GM21390 (cell line): ENCODE measurements around the gene LRRK2.
"Not testable (repeated sequence)": the region's sequence is repeated elsewhere in the genome, so short reads cannot be mapped to it uniquely, and the experiment has no call there.

Source experiments
- ATAC-seq: cut with Tn5 transposase; IDR thresholded peaks from one replicate; pipeline ENCODE4 v1.9.1; 2021; ENCODE audit not compliant: unreplicated experiment

The LRRK2 gene

DNA sequence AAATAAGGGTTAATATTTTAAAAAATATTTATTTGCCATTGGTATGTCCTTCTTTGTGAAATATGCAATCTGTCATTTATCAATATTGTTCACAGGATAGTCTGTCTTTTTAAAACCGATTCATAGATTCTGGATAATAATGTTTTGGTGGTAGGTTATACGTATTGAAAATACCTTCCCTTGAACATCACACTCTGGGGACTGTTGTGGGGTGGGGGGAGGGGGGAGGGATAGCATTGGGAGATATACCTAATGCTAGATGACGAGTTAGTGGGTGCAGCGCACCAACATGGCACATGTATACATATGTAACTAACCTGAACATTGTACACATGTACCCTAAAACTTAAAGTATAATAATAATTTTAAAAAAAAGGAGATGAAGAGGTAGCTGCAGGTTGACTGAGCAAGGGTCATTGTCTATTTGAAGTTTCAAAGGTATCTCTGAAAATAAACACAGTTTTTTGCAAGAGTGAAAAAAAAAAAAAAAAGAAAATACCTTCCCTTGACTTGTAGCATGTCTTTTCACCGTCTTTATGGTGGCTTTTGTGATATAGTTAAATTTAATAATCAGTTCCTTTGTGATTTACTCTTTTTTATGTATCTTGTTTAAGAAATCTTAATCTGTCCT, 19.8 kb downstream of the LRRK2 start:
- not testable (repeated sequence) for ATAC-seq

DNA sequence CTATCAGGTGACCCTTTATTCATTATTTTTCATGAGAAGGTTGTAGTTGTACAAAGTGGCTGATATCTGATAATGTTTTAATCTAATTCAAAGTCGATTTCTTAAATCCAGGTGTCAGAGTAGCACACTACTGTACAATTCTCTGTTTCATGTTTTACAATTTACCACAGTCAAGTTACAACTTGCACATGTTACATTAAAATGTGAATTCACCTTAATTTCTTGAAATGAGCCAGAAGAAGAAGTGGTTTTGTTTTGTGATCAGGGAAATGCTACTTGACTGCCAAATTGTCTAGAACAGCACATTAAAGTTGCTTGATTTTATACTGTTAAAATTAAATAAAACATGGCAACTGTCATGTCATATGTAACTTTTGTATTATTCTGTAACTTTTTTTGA, 23.2 kb downstream of the LRRK2 start:
- ATAC-seq: no peak

DNA sequence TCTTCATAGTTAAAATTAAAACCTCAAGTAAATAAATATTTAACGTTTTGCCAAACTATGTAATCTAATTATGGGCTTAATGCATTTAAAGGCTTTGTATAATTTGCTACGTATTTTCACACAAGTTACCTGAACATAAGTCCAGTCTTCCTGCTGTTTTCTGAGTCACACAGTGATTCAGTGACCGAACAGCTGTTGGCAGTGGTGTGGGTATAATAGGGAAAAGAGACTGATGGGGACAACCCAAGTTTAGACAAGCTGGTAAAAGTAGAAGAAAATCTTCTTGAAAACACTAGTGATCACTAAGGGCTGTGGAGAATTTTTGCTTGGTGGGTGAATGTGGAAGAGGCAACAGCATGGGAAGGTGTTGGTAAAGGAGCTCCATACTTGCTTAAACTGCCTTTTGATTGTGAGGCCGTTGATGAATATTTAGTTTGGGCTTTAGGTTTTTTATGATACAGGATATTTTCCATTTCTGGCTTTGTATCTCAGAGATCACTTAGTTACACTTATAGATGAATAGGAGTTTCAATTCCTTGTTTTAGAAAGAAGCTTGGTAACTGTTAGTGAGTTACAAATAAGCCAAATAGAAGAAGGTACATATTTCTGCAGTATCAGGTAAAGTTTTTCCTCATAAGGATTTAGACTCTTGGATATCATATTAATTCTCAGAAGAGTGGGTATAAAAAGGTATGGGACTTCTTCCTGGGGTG, 23.9 kb downstream of the LRRK2 start:
- ATAC-seq: peak; percentile 90

DNA sequence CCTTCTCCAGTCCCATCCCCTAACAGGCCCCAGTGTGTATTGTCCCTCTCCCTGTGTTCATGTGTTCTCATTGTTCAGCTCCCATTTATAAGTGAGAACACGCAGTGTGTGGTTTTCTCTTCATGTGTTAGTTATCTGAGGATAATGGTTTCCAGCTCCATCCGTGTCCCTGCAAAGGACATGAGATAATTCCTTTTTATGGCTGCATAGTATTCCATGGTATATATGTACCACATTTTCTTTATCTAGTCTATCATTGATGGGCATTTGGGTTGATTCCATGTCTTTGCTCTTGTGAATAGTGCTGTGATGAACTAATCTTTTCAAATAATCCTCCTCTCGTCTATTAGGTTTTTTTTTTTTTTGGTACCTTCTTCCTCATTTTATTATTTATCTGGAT, 25.9 kb downstream of the LRRK2 start:
- ATAC-seq: not testable (repeated sequence)

DNA sequence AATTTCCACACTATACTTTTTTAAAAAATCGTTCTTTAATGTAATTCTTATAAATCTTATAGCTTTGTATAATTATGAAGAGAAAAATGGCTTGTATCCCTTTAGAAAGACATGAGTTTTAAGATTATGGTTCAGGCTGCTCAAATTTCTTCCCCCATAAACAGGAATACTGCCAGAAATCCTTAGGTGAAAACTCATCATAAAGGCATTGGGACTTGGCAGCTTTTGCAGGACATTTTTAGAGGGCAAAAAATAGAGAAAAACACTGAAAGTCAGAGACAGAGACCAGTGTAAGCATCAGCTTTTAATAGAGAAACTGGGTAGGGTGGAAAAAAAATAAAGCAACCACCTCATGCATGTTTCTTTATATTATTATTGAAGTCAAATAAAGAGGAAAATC, 29.1 kb downstream of the LRRK2 start:
- ATAC-seq: no peak

DNA sequence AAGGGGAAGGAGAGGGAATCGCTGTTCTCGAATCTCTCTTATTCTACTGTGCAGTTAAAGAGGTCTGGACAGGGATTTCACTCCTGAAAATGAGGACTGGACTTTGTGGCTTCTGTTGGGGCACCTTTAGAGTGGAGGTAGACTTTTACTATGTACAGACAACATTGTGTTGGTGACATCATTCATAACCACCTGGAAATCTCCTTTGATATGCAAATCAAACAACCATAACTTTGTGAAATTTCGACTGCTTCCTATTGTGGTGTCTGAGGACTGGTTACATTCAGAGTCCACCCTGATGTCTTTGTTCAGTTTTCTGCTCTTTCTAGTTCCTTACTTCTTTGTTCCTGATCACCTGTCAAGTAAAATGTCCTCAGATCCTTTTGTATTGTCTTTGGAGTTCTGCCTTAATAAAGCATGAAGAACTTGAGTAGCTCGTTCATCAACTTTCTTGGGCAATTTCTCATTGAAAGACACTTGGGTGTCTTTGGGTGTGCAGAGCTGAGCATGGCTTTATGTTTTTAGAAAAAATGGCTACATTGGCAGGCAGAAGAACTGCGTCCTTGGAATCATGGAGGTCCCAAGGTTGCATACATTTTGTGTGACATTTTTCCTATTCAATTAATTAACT, 29.8 kb downstream of the LRRK2 start:
- no peak for ATAC-seq

DNA sequence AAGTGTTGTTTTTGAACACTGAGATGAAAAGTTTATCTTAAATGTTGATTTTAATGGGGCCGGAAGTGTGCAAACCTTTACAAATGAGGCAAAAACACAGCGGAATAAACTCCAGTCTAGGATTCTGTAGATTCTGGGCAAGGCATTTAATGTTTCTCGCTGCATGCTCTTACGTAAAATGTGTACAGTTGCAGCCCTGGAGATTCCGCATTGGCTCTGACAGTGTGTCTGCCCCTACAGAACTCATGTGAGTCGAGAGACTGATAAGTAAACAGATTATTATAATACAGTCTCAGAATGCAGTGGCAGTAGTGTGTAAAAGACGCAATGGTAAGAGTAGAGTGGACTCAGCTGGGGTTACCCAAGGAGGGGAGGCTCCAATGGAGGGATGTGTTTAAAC, 33.6 kb downstream of the LRRK2 start:
- no peak for ATAC-seq

DNA sequence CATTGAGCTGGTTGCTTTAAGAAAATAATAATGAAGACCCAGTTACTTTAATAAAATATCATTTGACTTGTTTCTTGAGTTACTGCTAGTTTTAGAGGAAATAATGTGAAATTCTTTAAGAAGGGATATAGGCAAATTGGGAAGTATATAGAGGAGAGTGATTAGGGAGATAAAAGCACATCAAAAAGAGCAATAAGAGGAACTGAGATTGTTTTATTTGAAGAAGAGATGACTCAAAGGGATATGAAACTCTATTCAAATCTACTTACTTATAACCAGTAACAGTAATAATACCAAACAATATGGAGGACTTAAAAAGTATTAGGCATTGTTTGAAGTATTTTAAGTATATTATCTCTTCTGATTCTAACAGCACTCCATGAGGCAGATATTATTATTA, 37.1 kb downstream of the LRRK2 start:
- ATAC-seq: peak; percentile 77

DNA sequence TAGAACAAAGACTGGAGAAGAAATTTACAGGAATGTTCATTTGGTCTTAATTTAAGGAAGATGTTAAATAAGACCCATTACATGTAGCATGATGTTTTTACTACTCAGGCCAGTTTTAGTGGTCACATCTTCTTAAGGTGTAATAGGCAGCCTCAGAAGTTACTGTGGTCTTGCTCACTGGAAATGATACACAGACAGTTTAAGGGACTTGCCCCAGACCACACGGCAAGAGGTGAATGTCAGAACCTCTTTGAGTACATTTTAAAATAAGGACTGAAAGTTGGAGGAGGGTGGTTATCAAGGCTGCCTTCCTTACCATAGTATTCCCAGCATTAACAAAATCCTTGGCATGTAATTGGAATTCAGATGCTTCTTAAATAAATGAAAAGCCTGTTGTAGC, 37.9 kb downstream of the LRRK2 start:
- ATAC-seq: peak; percentile 80

DNA sequence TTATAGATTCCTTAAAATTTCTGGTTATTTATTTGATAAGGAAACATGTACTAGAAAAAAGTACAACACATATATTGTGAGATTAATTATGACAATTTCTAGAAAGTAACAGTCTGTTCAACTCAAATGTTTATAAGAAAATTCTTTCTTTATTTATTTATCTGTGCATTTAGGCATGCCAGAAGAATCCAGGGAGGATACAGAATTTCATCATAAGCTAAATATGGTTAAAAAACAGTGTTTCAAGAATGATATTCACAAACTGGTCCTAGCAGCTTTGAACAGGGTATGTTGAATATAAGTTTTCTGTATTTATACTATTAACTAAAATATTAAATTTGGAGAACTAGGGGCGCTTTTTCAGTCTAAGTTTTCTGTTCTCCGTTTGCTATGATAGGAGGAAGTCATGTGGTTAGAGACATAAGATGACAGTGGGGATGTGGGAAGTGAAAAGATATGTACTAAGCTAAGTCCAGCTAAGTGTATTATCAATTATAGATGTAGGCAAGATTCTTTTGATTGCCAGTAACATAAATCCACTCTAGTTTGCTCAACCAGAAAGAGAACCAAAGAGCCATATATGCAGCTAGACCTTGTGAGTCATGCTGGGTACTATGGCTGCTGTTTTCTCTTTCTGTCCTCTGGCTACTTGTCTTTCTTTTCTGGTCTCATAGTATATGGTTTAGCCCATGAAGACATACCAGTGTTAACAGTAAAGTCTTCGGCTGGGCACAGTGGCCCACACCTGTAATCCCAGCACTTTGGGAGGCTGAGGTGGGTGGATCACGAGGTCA, 39.0 kb downstream of the LRRK2 start:
- ATAC-seq: no peak

DNA sequence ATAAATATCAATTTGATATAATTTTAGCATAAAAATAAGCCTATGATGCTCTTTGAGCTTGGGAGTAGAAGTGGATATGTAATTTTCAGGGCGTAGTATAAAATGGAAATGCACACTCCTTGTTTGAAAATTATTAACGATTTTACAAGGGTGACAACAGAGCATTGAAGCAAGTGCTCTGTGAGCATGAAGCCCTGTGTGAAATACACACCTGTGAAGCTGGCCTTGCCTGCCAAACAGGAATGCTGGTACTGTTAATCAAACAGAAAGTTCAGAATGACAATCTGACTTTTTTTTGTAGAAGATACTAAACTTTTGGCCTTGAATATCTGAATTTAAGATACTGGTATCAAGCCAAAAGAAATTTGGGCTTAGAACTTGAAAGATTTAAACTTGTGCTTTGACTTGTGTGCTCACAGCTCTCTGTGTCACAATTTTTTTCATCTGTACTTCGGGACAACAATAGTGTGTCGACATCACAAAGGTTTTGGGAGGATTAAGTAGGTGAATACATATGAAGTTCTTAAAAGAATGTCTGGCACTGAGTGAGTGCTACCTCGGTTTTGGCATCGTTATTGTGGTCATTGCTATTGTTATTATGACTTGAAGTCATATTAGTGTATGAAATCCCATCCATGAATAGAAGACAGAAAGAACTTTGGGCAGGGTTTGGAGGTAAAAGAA, 47.3 kb downstream of the LRRK2 start:
- ATAC-seq: no peak

DNA sequence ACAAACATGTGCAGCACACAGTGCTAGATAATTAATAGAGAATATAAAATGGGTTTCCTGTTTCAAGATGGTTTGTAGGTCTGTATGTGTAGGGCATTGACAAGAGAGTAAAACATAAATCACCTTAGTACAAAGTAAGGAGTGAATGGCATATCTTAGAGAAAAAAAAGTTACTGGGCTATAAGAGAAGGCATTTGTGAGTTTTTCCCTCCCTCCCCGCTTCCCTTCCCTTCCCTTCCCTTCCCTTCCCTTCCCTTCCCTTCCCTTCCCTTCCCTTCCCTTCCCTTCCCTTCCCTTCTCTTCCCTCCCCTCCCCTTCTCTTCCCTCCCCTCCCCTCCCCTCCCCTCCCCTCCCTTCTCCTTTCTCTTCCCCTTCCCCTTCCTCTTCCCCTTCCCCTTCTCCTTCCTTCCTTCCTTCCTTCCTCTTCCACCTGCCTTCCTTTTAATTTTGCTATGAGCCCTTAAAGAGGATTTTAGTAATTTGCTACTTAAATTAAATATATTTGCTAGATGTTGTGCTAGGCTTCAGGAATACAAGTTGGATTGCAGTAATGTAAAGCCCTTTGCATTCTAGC, 57.1 kb downstream of the LRRK2 start:
- no peak for ATAC-seq

DNA sequence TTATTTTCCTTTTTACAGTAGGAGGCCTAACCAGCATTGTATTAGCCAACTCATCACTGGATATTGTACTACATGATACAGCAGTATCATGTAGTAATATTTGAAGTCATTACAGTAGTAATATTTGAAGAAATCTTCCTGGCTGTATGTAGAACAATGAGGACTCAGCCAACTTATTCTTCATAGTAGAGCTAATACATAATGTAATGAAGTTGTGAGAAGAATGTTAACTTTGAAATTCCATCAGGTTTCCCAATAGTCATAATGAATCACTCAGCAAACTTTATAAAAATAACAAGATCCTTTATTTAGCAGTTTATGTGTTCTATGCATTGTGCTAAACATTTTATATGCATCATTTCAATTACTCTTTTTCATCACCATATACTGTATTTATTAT, 61.8 kb downstream of the LRRK2 start:
- ATAC-seq: no peak

DNA sequence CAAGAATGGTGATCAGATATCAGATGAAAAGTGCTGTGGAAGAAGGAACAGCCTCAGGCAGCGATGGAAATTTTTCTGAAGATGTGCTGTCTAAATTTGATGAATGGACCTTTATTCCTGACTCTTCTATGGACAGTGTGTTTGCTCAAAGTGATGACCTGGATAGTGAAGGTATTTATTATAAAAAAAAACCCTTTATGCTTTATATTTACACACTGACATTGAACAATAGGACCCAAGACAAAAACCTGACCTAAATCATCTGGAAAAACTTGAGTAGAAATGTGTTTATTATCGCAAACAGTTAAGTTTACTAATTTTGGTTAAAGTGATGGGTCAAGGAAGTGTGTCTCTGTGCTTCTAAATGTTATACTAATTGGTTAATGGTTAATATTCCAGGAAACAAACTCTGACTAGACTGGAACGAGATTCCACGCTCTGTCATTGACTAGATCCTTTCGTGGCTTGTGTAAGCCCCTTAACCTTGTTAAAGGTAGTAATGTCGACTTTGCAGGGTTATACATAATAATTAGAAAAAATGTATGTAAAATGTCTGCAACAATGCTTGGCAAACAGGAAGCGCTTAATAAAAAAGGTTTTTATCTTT, 62.7 kb downstream of the LRRK2 start:
- ATAC-seq: no peak

DNA sequence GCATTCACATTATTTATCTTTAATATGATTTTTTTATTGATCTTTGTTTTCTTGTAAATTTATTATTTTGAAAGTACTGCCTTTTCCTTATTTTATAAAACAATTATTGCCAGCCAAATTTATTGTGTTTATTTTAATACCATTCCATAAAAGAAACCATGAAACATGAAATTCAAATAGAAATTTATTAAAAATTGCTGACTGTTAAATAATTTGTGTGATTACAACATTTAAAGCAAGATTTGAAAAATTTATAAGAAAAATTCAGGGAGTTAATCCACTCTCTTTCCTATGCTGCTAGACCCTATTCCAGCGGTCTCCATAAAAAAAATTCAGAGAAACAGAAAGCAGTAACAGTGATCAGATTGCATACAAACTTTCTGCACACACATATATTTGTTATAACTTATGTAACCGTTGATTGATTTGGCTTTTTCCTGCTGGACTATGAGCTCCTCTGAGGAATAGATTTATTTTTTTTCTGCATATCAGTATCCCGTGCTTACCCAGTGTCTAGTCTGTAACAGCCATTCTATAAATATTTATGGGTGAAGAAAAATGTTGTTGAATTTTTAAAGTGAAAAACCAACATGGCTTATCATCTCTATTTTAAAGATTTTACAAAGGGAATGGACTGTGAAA, 68.1 kb downstream of the LRRK2 start:
- ATAC-seq: no peak

DNA sequence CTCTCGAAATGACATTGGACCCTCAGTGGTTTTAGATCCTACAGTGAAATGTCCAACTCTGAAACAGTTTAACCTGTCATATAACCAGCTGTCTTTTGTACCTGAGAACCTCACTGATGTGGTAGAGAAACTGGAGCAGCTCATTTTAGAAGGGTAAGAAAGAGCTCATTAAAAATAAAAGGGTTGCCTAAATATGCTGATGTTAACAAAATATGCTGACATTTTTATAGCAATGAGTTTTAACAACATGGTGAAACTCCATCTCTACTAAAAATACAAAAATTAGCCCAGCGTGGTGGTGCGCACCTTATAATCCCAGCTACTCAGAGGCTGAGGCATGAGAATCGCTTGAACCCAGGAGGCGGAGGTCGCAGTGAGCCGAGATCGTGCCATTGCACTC, 73.5 kb downstream of the LRRK2 start:
- ATAC-seq: no peak

DNA sequence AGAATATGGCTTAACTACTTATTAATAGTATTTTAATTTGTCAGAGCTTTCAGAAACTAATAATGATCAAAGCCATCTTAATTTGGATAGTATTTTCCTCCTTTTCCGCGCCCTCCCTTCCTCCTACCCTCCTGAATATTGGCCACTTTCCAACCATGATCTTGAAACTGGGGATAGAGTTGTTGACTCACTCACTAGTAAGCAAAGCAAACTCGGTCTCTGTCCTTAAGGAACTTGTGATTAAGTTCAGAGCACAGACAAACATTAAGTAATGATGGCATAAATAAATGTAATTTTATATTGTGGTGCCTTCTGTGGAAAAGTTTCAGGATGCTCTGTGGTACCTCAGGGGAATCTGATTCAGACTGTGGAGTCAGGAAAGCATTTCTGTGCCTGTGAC, 75.7 kb downstream of the LRRK2 start:
- ATAC-seq: no peak

DNA sequence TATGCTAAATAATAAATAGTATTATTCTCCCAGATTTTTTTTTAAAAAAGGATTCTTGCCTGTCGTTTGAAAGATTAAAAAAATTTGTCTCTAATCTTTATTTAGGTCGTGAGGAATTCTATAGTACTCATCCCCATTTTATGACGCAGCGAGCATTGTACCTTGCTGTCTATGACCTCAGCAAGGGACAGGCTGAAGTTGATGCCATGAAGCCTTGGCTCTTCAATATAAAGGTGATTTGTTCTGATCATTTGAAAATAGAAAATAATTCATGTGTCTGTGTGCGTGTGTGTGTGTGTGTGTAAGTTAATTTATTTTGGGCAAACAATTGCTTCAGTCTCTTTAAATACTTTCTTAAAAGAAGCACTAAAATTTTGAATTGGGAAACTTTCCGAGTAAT, 84.2 kb downstream of the LRRK2 start:
- ATAC-seq: no peak

DNA sequence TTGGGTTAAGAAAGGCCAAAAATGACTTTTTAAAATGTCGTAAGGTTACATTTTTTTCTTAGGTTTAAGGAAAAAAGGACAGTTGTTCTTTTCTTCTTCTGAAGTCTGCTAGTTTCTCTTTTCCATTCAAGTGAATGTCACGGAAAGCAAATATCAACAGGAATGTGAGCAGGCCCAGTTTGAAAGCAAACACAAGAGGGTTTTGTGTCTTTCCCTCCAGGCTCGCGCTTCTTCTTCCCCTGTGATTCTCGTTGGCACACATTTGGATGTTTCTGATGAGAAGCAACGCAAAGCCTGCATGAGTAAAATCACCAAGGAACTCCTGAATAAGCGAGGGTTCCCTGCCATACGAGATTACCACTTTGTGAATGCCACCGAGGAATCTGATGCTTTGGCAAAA, 85.4 kb downstream of the LRRK2 start:
- no peak for ATAC-seq

DNA sequence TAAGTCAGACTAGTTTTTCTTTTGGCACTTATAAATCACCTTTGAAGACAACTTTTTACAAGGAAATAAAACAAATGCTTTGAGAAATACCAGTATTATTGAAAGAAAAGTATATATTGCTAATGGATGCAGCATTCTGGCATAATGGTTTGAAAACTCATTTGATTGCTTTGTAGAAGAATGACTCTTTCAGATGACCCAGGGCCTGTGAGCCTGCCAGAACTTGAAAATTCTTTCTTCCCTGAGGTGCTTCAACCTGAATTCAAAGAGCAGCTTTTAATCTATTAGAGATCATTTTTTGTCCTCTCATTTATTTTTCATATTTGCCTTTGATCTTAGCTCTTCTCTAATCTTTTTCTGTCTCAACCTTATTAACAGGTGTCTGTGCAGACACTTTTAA, 87.4 kb downstream of the LRRK2 start:
- ATAC-seq: no peak
